HCT116 (cell line): ENCODE measurements around the gene UTS2R. TPM values are rescaled to one million over a fixed set of nuclear protein-coding genes. Genes with fewer than 3 reads are reported as not detected.
"Not testable (repeated sequence)": the region's sequence is repeated elsewhere in the genome, so short reads cannot be mapped to it uniquely, and the experiment has no call there.

Experiments
- ATAC-seq: fragments of 200-7000 bp; cut with Tn5 transposase; 2 replicates; pipeline ENCODE4 v1.9.1; 2020; ENCODE audit warnings: mild to moderate bottlenecking, moderate library complexity
- BruUV-seq: library from RNA; stranded (reverse); fragments of 400-500 nt; replicated peaks from 2 replicates; lab custom pipeline; 2021; lab: Mats Ljungman, UMichigan
- CTCF ChIA-PET: fragments of 300-600 bp; sonication (Branson Sonifier 250); formaldehyde crosslinking; loops from one replicate; lab custom pipeline; 2021; ENCODE audit warnings: antibody characterized with exemption; lab: Charles Lee
- POLR2A ChIA-PET: fragments of 300-600, 350-600 bp; sonication (Branson Sonifier 250); formaldehyde crosslinking; loops from one replicate; lab custom pipeline; 2021; ENCODE audit warnings: antibody characterized with exemption; lab: Charles Lee
- RAD21 ChIA-PET, 2 experiments: fragments of 300-600 bp; sonication (Branson Sonifier 250); formaldehyde crosslinking; loops; one replicate each; lab custom pipeline; 2023; ENCODE audit warnings: low total read pairs in 2 of 2; ENCODE audit not compliant: uncharacterized antibody in 2 of 2, unreplicated experiment in 2 of 2, low non-redundant PET in 1 of 2; lab: Charles Lee
- DNase-seq: peaks from one replicate; pipeline ENCODE4 v3.0.0-alpha.2; 2010; ENCODE audit warnings: low read depth, low spot score
- H2AFZ ChIP-seq: fragments of 200-600 bp; shearing (Covaris generic), sonication (generic); 2 replicates; pipeline ENCODE4 v1.6.1; 2017; ENCODE audit warnings: low read depth, mixed run types, mixed read lengths, antibody characterized with exemption, low read length; ENCODE audit not compliant: poor library complexity, severe bottlenecking
- H3K27ac ChIP-seq: 2 replicates; pipeline ENCODE4 v1.5.1; 2012; ENCODE audit warnings: low read depth, low read length
- H3K27me3 ChIP-seq: fragments of 200-600 bp; sonication (generic); 2 replicates; pipeline ENCODE4 v1.6.1; 2016; ENCODE audit warnings: mixed run types, low read length, mixed read lengths; ENCODE audit not compliant: insufficient read depth
- H3K36me3 ChIP-seq, 2 experiments: fragments of 200-500 bp in 1 of 2; fragments of 200-600 bp in 1 of 2; sonication (Bioruptor generic) in 1 of 2; sonication (generic) in 1 of 2; 2 replicates each; pipeline versions ENCODE4 v1.5.1 to v1.6.1; 2014 to 2016; ENCODE audit warnings: low read length in 2 of 2, inconsistent platforms in 1 of 2, mixed read lengths in 1 of 2, mixed run types in 1 of 2; ENCODE audit not compliant: insufficient read depth in 2 of 2, control insufficient read depth in 1 of 2
- H3K4me1 ChIP-seq, 2 experiments: fragments of 200-600 bp in 1 of 2; sonication (generic) in 1 of 2; 2 replicates each; pipeline versions ENCODE4 v1.5.1 to v1.6.1; 2012 to 2017; ENCODE audit warnings: low read length in 2 of 2, inconsistent platforms in 1 of 2, mild to moderate bottlenecking in 1 of 2, mixed read lengths in 1 of 2, mixed run types in 1 of 2, moderate library complexity in 1 of 2; ENCODE audit not compliant: insufficient read depth in 2 of 2, control insufficient read depth in 1 of 2
- H3K4me2 ChIP-seq: fragments of 200-600 bp; sonication (generic); 2 replicates; pipeline ENCODE4 v1.6.1; 2017; ENCODE audit warnings: mixed run types, low read length, mixed read lengths
- H3K4me3 ChIP-seq, 2 experiments: fragments of 200-600 bp in 1 of 2; sonication (generic) in 1 of 2; replicated peaks in 1 of 2; 2 replicates each; pipeline ENCODE4 v1.5.1; 2011 to 2016; ENCODE audit warnings: low read length in 2 of 2, control low read depth in 1 of 2, low read depth in 1 of 2, mild to moderate bottlenecking in 1 of 2, mixed read lengths in 1 of 2, mixed run types in 1 of 2
- H3K79me2 ChIP-seq: fragments of 200-600 bp; sonication (generic); 2 replicates; pipeline ENCODE4 v1.6.1; 2017; ENCODE audit warnings: mild to moderate bottlenecking, mixed run types, low read length, moderate library complexity, mixed read lengths; ENCODE audit not compliant: insufficient read depth
- H3K9ac ChIP-seq: fragments of 200-600 bp; sonication (generic); 2 replicates; pipeline ENCODE4 v1.6.1; 2016; ENCODE audit warnings: low read length, mixed read lengths
- H3K9me2 ChIP-seq: fragments of 200-600 bp; sonication (generic), shearing (Covaris generic); 2 replicates; pipeline ENCODE4 v1.6.1; 2017; ENCODE audit warnings: mixed run types, mild to moderate bottlenecking, moderate library complexity; ENCODE audit not compliant: insufficient read depth
- H3K9me3 ChIP-seq, 2 experiments: fragments of 200-500 bp in 1 of 2; fragments of 200-600 bp in 1 of 2; sonication (Bioruptor generic) in 1 of 2; sonication (generic) in 1 of 2; 2 replicates each; pipeline ENCODE4 v1.6.1; 2014 to 2017; ENCODE audit warnings: low read length in 2 of 2, mixed read lengths in 2 of 2, inconsistent platforms in 1 of 2, low read depth in 1 of 2, mild to moderate bottlenecking in 1 of 2, mixed run types in 1 of 2, moderate library complexity in 1 of 2; ENCODE audit not compliant: control insufficient read depth in 1 of 2, insufficient read depth in 1 of 2
- H4K20me1 ChIP-seq: fragments of 200-600 bp; sonication (generic), shearing (Covaris generic); 2 replicates; pipeline ENCODE4 v1.6.1; 2017; ENCODE audit warnings: mixed run types, mild to moderate bottlenecking, moderate library complexity; ENCODE audit not compliant: insufficient read depth
- CBX3 ChIP-seq: IDR thresholded peaks from 2 replicates; pipeline ENCODE4 v1.6.1; 2012; ENCODE audit warnings: low read depth
- CEBPB ChIP-seq: IDR thresholded peaks from 2 replicates; pipeline ENCODE4 v1.6.1; 2012; ENCODE audit warnings: low read depth
- EZH2phosphoT487 ChIP-seq: fragments of 200-600 bp; IDR thresholded peaks from 2 replicates; pipeline ENCODE4 v1.6.1; 2018; ENCODE audit warnings: antibody characterized with exemption, borderline replicate concordance
- POLR2A ChIP-seq: IDR thresholded peaks from 2 replicates; pipeline ENCODE4 v1.7.0; 2011; ENCODE audit warnings: borderline replicate concordance; ENCODE audit not compliant: insufficient read depth, insufficient read length; ENCODE audit errors: extremely low read depth
- RAD21 ChIP-seq: IDR thresholded peaks from 2 replicates; pipeline ENCODE4 v1.6.1; 2012; ENCODE audit warnings: low read depth, mild to moderate bottlenecking
- SIN3A ChIP-seq: IDR thresholded peaks from 2 replicates; pipeline ENCODE4 v1.6.1; 2012; ENCODE audit warnings: low read depth
- SP1 ChIP-seq: IDR thresholded peaks from 2 replicates; pipeline ENCODE4 v1.6.1; 2012; ENCODE audit warnings: low read depth
- YY1 ChIP-seq: IDR thresholded peaks from 2 replicates; pipeline ENCODE4 v1.6.1; 2011; ENCODE audit warnings: low read length, low read depth, moderate library complexity, mild to moderate bottlenecking; ENCODE audit not compliant: insufficient replicate concordance; ENCODE audit errors: extremely low read depth
- ZNF274 ChIP-seq: fragments of 200-500 bp; sonication (Bioruptor generic); IDR thresholded peaks from 2 replicates; pipeline ENCODE4 v1.6.1; 2014; ENCODE audit warnings: mild to moderate bottlenecking, low read depth, low read length, inconsistent platforms
- intact Hi-C: fragments of 100-400 bp; cut with micrococcal nuclease; formaldehyde crosslinking; loops from 2 replicates; pipeline ENCODE4 v1.10.0; 2022
- total RNA-seq: library from RNA; stranded (reverse); gene quantifications from one replicate; pipeline ENCODE4 v1.2.1, GENCODE V29; 2021; ENCODE audit not compliant: unreplicated experiment
- TF ChIP-seq, protein P1 (sequence below): IDR thresholded peaks from 2 replicates; pipeline ENCODE4 v1.6.1; 2012; ENCODE audit warnings: low read depth

The UTS2R gene
- total RNA-seq, 1 experiment from 2014 or later = not detected

GRCh38 chr17:82346342-82347300, 24.9 kb upstream of the UTS2R start:
- intact Hi-C loops = no loop called here
- Histone ChIP-seq H3K4me1 (peaks cover 0 to 10% of the 10 kb centered on the region in 2 experiments; a peak in 2 of 4 replicates), H3K9me3 (no peaks in the 10 kb centered on the region), H2AFZ (no peak overlapping the region), H3K27ac (no peak overlapping the region), H3K27me3 (no peaks in the 10 kb centered on the region), H3K79me2 (no peaks in the 10 kb centered on the region), H3K4me3 (no peak overlapping the region), H3K36me3 (no peaks in the 10 kb centered on the region), H3K9ac (no peak overlapping the region), H4K20me1 (no peaks in the 10 kb centered on the region), H3K4me2 (no peak overlapping the region), H3K9me2 (no peaks in the 10 kb centered on the region)
- TF ChIP-seq CEBPB = no peak
- no peak for TF ChIP-seq POLR2A
- no peak for TF ChIP-seq CBX3
- no peak for TF ChIP-seq ZNF274
- no peak for TF ChIP-seq EZH2phosphoT487
- TF ChIP-seq SP1 = no peak
- TF ChIP-seq, protein P1, sequence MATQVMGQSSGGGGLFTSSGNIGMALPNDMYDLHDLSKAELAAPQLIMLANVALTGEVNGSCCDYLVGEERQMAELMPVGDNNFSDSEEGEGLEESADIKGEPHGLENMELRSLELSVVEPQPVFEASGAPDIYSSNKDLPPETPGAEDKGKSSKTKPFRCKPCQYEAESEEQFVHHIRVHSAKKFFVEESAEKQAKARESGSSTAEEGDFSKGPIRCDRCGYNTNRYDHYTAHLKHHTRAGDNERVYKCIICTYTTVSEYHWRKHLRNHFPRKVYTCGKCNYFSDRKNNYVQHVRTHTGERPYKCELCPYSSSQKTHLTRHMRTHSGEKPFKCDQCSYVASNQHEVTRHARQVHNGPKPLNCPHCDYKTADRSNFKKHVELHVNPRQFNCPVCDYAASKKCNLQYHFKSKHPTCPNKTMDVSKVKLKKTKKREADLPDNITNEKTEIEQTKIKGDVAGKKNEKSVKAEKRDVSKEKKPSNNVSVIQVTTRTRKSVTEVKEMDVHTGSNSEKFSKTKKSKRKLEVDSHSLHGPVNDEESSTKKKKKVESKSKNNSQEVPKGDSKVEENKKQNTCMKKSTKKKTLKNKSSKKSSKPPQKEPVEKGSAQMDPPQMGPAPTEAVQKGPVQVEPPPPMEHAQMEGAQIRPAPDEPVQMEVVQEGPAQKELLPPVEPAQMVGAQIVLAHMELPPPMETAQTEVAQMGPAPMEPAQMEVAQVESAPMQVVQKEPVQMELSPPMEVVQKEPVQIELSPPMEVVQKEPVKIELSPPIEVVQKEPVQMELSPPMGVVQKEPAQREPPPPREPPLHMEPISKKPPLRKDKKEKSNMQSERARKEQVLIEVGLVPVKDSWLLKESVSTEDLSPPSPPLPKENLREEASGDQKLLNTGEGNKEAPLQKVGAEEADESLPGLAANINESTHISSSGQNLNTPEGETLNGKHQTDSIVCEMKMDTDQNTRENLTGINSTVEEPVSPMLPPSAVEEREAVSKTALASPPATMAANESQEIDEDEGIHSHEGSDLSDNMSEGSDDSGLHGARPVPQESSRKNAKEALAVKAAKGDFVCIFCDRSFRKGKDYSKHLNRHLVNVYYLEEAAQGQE = no peak
- TF ChIP-seq RAD21 = no peak
- no peak for TF ChIP-seq YY1
- TF ChIP-seq SIN3A = no peak
- BruUV-seq = no TSS peak
- ChIA-PET RAD21 (interaction anchor here in 1 of 2 experiments (0.6 kb wide), 1 partner anchor 53 kb away, joined by 3 read pairs; no protein-coding TSS in a partner anchor), CTCF (no interaction called here), POLR2A (no interaction called here)
- ATAC-seq (no peak), DNase-seq (no peak)

DNA sequence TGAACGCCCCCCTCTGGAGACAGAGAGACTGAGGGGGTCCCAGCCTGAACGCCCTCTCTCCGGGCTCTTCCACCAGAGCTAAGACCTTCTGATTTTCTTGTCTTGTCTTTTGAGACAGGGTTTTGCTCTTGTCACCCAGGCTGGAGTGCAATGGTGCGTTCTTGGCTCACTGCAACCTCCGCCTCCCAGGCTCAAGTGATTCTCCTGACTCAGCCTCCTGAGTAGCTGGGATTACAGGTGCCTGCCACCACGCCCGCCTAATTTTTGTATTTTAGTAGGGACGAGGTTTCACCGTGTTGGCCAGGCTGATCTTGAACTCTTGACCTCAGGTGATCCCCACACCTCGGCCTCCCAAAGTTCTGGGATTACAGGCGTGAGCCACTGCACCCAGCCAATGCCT, 23.6 kb upstream of the UTS2R start:
- CTCF ChIA-PET, H3K36me3 ChIP-seq, DNase-seq, ATAC-seq, POLR2A ChIA-PET, H3K79me2 ChIP-seq, H2AFZ ChIP-seq, H3K4me3 ChIP-seq, H3K9ac ChIP-seq, H3K9me3 ChIP-seq, H3K4me2 ChIP-seq, H3K9me2 ChIP-seq, H4K20me1 ChIP-seq, H3K27ac ChIP-seq, intact Hi-C loops, BruUV-seq, H3K27me3 ChIP-seq, RAD21 ChIA-PET: not testable (repeated sequence)
- peaks cover 0 to 14% of the 10 kb centered on the region in 2 experiments; a peak in 3 of 4 replicates for H3K4me1 ChIP-seq
